Measurements from ENCODE around the gene COL7A1.

The COL7A1 gene

GRCh38 chr3:48587686-48588085 lies 7.4 kb downstream of the COL7A1 start:
- DNase-seq: no peak

- DNase-seq: no peak
Observed at GRCh38 chr3:48585411-48585810, 9.7 kb downstream of the COL7A1 start.

GRCh38 chr3:48584836-48585235 lies 10.3 kb downstream of the COL7A1 start:
- DNase-seq: no peak

DNA sequence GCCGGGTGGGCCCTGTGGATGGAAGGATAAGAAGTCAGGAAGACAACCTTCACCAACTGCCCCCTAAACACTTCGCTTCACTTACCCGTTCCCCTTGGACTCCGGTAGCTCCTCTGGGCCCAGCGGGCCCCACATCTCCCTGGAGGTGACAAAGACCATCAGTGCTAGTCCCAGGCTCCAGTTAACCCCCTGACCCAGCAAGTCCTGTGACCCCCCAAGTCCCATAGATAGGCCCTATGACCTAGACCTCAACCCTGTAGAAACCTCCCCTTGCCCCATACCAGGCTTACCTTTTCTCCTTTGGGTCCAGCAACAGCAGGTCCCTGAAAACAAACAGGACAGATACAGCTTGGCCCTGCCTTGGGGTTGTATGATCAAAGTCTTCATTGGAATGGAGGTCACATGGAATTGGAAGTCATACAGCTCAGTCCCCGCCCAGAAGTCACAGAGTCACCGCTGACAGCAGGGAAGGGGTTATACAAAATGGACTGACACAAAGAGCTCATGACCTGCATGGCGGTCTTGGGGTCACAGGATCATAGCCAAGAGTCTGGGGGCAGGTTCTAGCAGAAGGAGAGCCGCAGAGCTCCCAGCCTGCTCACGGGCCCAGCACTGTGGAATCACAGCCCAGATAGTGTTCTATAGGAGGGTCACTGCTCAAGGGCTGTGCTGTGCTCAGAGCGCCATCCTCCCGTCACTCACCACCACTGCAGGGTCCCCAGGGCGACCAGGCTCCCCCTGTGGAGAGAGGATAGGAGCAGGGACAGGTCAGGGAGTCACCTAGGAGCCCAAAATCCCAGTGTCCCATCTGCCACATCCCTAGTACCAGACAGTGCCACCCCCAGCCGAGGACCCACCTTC lies 13.3 kb downstream of the COL7A1 start:
- no peak for DNase-seq

- no peak for DNase-seq
Observed at GRCh38 chr3:48576647-48577046, 18.5 kb downstream of the COL7A1 start.

GRCh38 chr3:48575366-48575765 lies 19.8 kb downstream of the COL7A1 start:
- DNase-seq: no peak

DNA sequence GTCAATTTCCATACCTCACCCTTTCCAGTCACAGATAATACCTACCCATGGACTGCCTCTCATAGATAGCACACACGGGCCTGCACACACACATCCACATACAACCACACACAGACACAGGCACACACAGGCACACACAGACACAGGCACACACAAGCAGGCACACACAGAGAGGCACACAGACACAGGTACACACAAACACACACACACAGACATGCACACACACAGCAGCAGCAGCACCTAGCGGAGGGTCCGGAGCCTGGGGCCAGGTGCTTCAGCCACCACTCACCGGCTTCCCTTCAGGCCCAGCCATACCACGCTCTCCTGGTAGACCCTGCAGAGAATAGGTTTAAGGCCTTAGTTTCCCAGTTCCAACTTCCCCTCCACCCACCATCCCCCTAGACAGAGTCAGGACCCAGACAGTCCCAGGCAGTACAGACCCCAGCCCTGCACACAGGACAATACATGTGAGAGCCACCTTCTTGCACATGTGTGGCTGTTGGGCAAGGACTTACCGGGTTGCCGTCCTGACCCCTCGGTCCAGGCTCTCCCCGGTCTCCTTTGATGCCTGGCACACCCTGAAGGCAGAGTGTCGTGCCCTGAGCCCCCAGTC lies 21.1 kb downstream of the COL7A1 start:
- no peak for DNase-seq

DNA sequence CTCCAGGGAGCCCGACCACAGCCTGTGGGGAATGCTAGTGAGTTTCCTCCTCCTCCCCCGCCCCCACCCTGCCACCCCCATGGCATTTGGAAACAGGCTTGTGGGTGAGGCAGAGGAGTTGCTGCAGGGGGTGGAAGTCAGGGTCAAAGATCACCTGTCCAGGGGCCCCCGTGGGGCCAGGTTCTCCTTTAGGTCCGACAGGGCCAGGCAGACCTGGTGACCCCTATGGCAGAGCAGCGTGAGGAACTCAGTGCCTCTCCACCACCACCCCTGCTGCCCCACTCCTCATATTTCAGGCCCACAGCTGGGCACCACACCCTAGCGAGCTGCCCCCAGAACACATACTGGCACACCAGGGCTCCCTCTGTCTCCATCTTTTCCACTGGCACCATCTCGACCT lies 22.6 kb downstream of the COL7A1 start:
- DNase-seq: no peak

DNA sequence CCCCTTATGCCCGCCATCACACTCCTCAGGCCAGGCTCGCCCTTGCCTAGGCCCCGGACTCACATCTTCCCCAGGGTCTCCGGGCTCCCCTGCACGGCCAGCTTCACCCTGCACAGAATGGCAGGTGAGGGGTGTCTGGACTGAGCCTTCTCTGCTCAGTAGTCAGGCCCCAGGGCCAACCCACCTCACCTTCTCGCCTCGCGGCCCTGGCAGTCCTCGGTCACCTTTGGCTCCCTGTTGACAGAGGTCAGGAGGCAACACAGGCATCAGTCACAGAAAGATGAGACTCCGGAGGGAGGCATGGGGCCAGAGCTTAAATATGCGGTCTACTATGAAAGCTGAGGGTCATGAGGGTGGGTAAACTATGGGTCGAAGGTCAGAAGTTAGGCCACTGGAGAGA lies 23.2 kb downstream of the COL7A1 start:
- no peak for DNase-seq

DNA sequence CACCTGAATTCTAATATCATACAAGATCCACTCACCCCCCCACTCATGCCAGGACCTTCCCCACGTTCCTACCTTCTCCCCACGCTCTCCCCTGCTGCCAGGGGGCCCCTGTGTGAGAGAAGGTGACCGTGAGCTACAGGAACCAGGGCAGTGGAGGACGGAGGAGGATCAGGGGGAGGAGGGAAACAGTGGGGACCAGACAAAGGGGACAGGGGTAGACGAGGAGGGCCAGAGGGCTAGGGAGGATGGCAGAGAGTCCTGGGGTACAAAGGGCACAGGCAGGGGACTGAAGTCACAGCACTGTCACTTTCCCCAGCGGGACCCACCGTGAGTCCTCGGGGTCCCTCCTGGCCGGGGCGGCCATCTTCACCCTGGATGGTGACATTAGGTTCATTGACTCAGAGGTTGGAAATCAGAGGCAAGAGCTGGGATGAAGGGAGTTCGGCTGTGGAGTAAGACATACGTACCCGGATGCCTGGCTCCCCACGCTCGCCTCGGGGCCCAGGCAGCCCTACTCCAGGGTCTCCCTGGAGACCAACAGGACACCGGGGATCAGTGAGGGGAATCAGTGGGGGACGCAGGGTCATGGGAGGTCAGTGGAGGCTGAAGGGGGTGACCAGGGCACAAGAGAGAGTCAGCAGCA lies 25.2 kb downstream of the COL7A1 start:
- DNase-seq: no peak

- DNase-seq: no peak
Observed at GRCh38 chr3:48569400-48569799, 25.7 kb downstream of the COL7A1 start.

- no peak for DNase-seq
Observed at GRCh38 chr3:48568476-48568875, 26.7 kb downstream of the COL7A1 start.

- DNase-seq: no peak
Observed at GRCh38 chr3:48567500-48567899, 27.6 kb downstream of the COL7A1 start.

DNA sequence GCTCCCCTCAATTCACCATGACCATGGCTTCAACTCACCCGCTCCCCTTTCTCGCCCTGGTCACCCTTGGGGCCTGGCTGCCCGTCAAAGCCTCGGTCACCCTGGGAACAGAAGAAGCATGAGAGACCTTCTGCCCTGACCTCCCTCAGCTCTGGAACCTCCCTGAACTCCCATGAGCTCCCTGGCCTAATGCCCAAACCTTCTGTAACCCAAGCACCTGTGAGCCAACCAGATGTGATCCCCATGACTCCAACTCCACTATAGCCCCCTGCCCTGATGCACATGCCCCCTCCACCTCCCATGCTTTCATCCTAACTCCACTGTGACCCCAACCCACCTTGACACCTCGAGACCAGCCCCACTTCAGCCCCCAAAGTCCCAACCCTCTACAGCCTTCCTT lies 28.0 kb downstream of the COL7A1 start:
- no peak for DNase-seq

DNA sequence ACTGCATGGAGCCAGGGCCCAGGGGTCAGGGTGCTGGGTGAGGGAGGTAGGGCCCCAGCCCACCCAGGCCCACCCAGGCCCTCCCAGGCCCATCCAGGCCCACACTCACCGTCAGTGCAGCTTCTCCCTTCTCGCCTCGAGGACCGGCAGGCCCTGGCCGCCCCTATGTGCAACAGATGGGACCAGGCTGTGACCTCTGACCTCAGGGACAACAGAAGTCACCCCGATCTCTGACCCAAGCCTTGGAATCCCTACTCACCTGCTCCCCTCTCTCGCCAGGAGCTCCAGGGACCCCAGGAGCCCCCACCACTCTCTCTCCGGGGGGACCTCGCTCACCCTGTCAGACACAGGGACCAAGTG lies 28.7 kb downstream of the COL7A1 start:
- DNase-seq: no peak

DNA sequence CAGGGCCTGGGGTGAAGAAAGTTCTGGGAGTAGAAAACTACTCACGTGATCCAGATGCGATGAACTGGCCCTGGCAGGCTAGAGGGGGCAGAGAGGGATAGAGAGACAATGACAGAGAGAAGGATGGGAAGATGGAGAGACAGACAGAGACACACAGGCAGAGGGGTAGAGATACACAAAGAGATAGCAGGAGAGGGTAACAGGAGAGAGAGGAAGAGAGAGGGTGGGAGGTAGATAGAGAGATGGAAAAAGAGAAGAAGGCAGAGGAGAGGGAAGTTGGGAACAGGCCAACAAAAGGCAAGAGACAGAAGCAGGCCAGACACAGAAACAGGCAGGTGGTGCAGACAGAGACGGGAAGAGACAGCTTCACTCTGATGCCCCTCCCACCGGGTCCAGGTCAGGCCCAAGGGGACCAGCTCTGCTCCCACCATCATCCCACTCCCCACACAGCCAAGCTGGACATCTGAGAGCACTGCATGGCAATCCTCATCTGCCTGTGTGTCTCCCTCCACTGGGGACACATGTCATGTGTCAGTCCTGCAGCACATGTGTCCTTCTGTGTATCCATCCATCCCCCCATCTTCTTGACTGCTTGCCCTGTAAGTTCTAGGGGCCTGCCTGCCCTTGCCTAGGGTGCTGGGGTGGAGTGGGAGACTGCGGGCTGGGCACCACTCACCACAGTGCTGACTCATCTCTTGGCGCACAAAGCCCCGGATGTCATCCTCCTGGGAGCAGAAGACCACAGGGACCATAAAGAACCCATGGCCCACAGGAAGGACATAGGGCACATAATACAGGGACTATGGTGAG lies 29.3 kb downstream of the COL7A1 start:
- no peak for DNase-seq

GRCh38 chr3:48565186-48565585 lies 29.9 kb downstream of the COL7A1 start:
- no peak for DNase-seq

DNA sequence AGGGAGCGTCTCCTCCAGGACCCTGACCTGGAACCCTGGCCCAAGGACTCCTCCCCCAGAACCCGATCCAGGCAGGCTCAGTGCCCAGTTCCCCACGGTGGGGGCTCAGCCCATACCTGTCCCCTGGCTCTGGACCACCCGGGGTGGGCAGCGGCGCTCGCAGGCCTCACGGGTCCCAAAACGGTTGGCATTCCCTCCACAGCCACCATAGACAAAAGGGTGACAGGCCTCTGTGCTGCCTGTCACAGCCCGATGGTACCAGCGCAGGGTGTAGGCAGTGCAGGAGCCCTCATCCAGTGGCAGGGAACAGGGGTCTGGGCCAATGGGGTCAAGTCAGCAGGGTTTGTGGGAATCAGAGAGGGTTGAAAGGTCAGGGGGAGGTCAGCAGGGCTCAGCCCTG lies 30.5 kb downstream of the COL7A1 start:
- DNase-seq: no peak

DNA sequence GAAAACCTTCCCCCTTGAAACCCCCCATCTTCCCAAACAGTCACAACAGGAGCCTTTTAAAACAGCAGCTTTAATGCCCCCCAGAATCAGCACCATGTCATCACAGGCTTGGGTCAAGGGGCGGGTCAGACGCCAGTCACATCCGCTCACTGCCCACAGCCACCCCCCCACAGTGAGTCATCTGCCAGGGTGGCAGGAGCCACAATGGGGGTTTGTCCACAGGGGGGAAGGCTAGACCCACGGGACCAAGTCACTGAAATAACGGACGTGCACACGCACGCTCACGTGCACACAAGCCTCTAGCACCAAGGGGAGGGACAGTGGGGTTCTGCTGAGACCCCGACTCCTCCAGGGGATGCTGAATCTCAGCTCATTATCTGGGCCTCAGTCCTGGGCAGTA lies 31.1 kb downstream of the COL7A1 start:
- no peak for DNase-seq

- DNase-seq: peak; percentile 3
Observed at GRCh38 chr3:48563382-48563918, 31.7 kb downstream of the COL7A1 start, which contains the start of gene UCN2. Gene UCN2 (minus strand): TSS chr3:48563781. CDS start chr3:48563124, 657 bp downstream.

DNA sequence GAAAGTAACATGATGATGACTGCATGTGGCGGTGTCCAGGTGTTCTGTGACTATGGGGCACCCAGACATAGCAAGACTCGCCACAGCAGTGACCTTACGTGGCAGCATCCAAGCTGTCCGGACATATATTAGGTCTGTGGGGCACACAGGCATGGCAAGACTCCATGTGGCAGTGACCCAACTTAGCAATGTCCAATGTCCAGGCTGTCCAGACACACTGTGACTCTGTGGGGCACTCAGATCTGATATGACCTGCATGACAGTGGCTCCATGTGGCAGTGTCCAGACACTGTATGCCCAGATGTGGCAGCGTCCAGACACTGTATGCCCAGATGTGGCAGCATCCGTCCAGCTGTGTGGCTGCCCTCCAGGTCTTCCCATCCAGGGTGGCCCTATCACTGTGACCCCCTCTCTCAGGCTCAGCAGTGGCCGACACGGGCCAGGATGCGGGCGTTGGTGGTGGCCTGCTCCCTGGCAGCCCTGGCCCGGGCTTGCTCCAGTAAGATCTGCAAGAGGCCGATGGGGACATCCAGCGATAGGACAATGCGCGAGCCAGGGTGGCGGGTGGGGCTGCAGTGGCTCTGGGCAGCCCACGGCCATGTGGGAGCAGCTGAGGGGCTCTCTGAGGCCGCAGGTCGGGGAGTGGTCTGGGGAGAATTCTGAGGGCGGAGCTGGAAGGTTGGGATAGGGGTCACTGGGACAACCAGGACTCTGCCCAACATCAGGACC lies 32.6 kb downstream of the COL7A1 start:
- DNase-seq: no peak

DNA sequence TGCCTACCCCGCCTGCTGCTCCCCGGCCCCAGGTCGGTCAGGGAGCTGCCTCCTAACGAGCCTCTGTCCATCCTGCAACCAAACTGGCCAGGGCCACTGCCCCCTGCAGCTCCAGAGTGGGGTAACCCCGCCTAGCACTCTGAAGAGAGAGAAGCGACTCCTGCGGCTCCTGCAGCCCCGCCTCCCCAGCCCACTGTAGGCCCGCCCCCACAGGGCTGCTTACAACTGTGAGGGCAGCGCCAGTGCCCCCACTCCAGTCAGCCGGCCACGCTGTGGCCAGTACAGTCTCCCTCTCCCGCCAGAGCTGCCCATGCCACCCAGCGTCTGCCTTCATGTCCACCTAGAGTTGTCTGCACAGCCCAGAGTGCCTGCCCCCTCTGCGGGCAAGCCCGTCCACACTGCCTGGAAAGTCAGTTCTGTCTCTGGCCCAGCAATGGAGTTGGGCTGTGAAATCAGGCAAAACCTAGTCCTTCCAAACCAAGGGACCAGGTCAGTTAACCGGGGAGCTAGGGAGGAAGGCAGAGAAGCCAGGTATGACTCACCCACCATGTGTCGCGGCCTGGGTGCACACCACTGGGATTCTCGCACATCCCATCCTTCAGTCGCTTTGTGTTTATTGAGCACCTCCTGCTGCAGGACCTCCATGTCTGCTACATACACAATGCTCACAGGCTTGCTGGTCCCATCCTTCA lies 33.9 kb downstream of the COL7A1 start:
- DNase-seq: peak; percentile 11
